Fibroblast of lung (primary cell): ENCODE measurements around the gene TM9SF2. TPM values are rescaled to one million over a fixed set of nuclear protein-coding genes. Genes with fewer than 3 reads are reported as not detected.

Source experiments
- DNase-seq, 2 donors: peaks; one replicate each; pipeline versions ENCODE4 v3.0.0 to v3.0.0-alpha.2; 2010; ENCODE audit warnings: low read depth in 2 of 2
- H2AFZ ChIP-seq: 2 replicates; pipeline ENCODE4 v1.5.1; 2012; ENCODE audit warnings: low read length, control low read depth, inconsistent platforms
- H3K27ac ChIP-seq: 2 replicates; pipeline ENCODE4 v1.5.1; 2011; ENCODE audit warnings: low read length, control low read depth; ENCODE audit not compliant: insufficient read depth
- H3K27me3 ChIP-seq: 2 replicates; pipeline ENCODE4 v1.5.1; 2011; ENCODE audit warnings: mild to moderate bottlenecking, low read length; ENCODE audit not compliant: control insufficient read depth, insufficient read depth
- H3K36me3 ChIP-seq: 2 replicates; pipeline ENCODE4 v1.5.1; 2011; ENCODE audit warnings: low read length; ENCODE audit not compliant: control insufficient read depth, insufficient read depth
- H3K4me1 ChIP-seq: 2 replicates; pipeline ENCODE4 v1.5.1; 2011; ENCODE audit warnings: low read length; ENCODE audit not compliant: control insufficient read depth, insufficient read depth; ENCODE audit errors: extremely low read depth
- H3K4me2 ChIP-seq: 2 replicates; pipeline ENCODE4 v1.5.1; 2011; ENCODE audit warnings: low read length, control low read depth; ENCODE audit not compliant: insufficient read depth; ENCODE audit errors: extremely low read depth
- H3K4me3 ChIP-seq, 4 experiments: fragments of 200-600 bp in 1 of 4; sonication (generic) in 1 of 4; replicated peaks in 1 of 4; 2 replicates each; pipeline ENCODE4 v1.5.1; 2011 to 2016; ENCODE audit warnings: low read length in 4 of 4, low read depth in 3 of 4, mild to moderate bottlenecking in 3 of 4, control low read depth in 2 of 4, inconsistent platforms in 1 of 4, mixed read lengths in 1 of 4; ENCODE audit not compliant: insufficient read depth in 1 of 4; ENCODE audit errors: control extremely low read depth in 1 of 4
- H3K79me2 ChIP-seq: 2 replicates; pipeline ENCODE4 v1.5.1; 2012; ENCODE audit warnings: mild to moderate bottlenecking, low read length, inconsistent platforms; ENCODE audit not compliant: control insufficient read depth, insufficient read depth
- H3K9ac ChIP-seq: 2 replicates; pipeline ENCODE4 v1.5.1; 2011; ENCODE audit warnings: mild to moderate bottlenecking, low read length, control low read depth; ENCODE audit not compliant: insufficient read depth
- H3K9me3 ChIP-seq: 2 replicates; pipeline ENCODE4 v1.5.1; 2012; ENCODE audit warnings: low read depth, low read length; ENCODE audit not compliant: control insufficient read depth, insufficient read depth
- H4K20me1 ChIP-seq: 2 replicates; pipeline ENCODE4 v1.5.1; 2011; ENCODE audit warnings: low read length; ENCODE audit not compliant: control insufficient read depth, insufficient read depth; ENCODE audit errors: extremely low read depth
- CTCF ChIP-seq, 2 donors: IDR thresholded peaks in 1 of 2; conservative IDR thresholded peaks in 1 of 2; 1 replicate in 1 of 2; 2 replicates in 1 of 2; pipeline ENCODE4 v1.5.1; 2011 to 2012; ENCODE audit warnings: low read length in 2 of 2, control low read depth in 1 of 2, inconsistent platforms in 1 of 2, low read depth in 1 of 2, mild to moderate bottlenecking in 1 of 2
- EZH2 ChIP-seq: IDR thresholded peaks from 2 replicates; pipeline ENCODE4 v1.5.1; 2012; ENCODE audit warnings: low read length, control low read depth, mild to moderate bottlenecking; ENCODE audit errors: missing control alignments
- polyA plus RNA-seq, 2 donors: library from polyadenylated mRNA; depleted of rRNA in 1 of 2; stranded (reverse) in 1 of 2; unstranded in 1 of 2; fragments of >200 nt; gene quantifications; 2 replicates each; pipeline ENCODE4 v1.2.1, GENCODE V29; 2011 to 2012; ENCODE audit warnings: missing spikeins in 1 of 2
- total RNA-seq: library from RNA; depleted of rRNA; stranded (reverse); fragments of >200 nt; gene quantifications from 2 replicates; pipeline ENCODE4 v1.2.1, GENCODE V29; 2014

TM9SF2 gene
- total and polyA plus RNA-seq, 2 donors (not counting 1 experiment from before 2014, with no cell fraction given), result 109 to 149 TPM

GRCh38 chr13:99507551-99507950, 6.3 kb downstream of the TM9SF2 start:
- Histone ChIP-seq H3K27me3 (no peaks in the 10 kb centered on the region), H3K27ac (no peak overlapping the region), H3K4me2 (no peak overlapping the region), H3K4me3 (no peak overlapping the region), H2AFZ (no peak overlapping the region), H3K79me2 (peaks cover 81% of the 10 kb centered on the region), H3K9me3 (no peaks in the 10 kb centered on the region), H3K36me3 (peaks cover 5% of the 10 kb centered on the region), H4K20me1 (peaks cover 2% of the 10 kb centered on the region), H3K4me1 (no peaks in the 10 kb centered on the region), H3K9ac (no peak overlapping the region)
- TF ChIP-seq EZH2, result no peak
- TF ChIP-seq CTCF (conservative IDR thresholded peaks at IDR 0.05 in 1 of 2, IDR thresholded peaks at IDR 0.05 in 1 of 2; ENCODE audit: low read depth in 1 of 2, low read length in 2 of 2), result no peak
- no peak for DNase-seq

- H3K9me3 ChIP-seq, result no peaks in the 10 kb centered on the region
- no peak overlapping the region for H3K4me2 ChIP-seq
- H3K4me1 ChIP-seq, result no peaks in the 10 kb centered on the region
- TF ChIP-seq CTCF (conservative IDR thresholded peaks at IDR 0.05 in 1 of 2, IDR thresholded peaks at IDR 0.05 in 1 of 2; ENCODE audit: low read depth in 1 of 2, low read length in 2 of 2) (no peak), EZH2 (no peak)
- no peak overlapping the region for H3K4me3 ChIP-seq
- DNase-seq, result no peak
- H3K27ac ChIP-seq, result no peak overlapping the region
- H3K27me3 ChIP-seq, result no peaks in the 10 kb centered on the region
- H2AFZ ChIP-seq, result no peak overlapping the region
- H3K9ac ChIP-seq, result no peak overlapping the region
- H3K79me2 ChIP-seq, result peaks cover 78% of the 10 kb centered on the region
- H3K36me3 ChIP-seq, result peaks cover 5% of the 10 kb centered on the region
- peaks cover 2% of the 10 kb centered on the region for H4K20me1 ChIP-seq
These were observed 6.7 kb downstream of the TM9SF2 start for GRCh38 chr13:99507986-99508385.

GRCh38 chr13:99509479-99509878, 8.2 kb downstream of the TM9SF2 start:
- H3K36me3 ChIP-seq, result peaks cover 5% of the 10 kb centered on the region
- H3K79me2 ChIP-seq, result peaks cover 80% of the 10 kb centered on the region
- H3K4me2 ChIP-seq, result no peak overlapping the region
- no peak overlapping the region for H3K9ac ChIP-seq
- H3K27me3 ChIP-seq, result no peaks in the 10 kb centered on the region
- H4K20me1 ChIP-seq, result peaks cover 2% of the 10 kb centered on the region
- H3K9me3 ChIP-seq, result no peaks in the 10 kb centered on the region
- no peak for DNase-seq
- no peak overlapping the region for H3K4me3 ChIP-seq
- H2AFZ ChIP-seq, result no peak overlapping the region
- H3K27ac ChIP-seq, result no peak overlapping the region
- TF ChIP-seq CTCF (conservative IDR thresholded peaks at IDR 0.05 in 1 of 2, IDR thresholded peaks at IDR 0.05 in 1 of 2; ENCODE audit: low read depth in 1 of 2, low read length in 2 of 2) (no peak), EZH2 (no peak)
- H3K4me1 ChIP-seq, result no peaks in the 10 kb centered on the region
